GM06990 (cell line): ENCODE results near the gene DGKK.

Experiments used
- DNase-seq: peaks from one replicate; pipeline ENCODE4 v3.0.0-alpha.2; 2011; ENCODE audit not compliant: insufficient read length; ENCODE audit errors: extremely low read depth
- H3K27me3 ChIP-seq: replicated peaks from 2 replicates; pipeline ENCODE4 v1.6.0; 2011; ENCODE audit warnings: low read length; ENCODE audit not compliant: control insufficient read depth, insufficient read depth
- H3K36me3 ChIP-seq: 2 replicates; pipeline ENCODE4 v1.5.1; 2011; ENCODE audit warnings: low read length; ENCODE audit not compliant: control insufficient read depth, insufficient read depth
- H3K4me3 ChIP-seq: replicated peaks from 2 replicates; pipeline ENCODE4 v1.5.1; 2011; ENCODE audit warnings: low read depth, mild to moderate bottlenecking, control low read depth, low read length
- TF ChIP-seq, protein P1 (sequence below): IDR thresholded peaks from 2 replicates; pipeline ENCODE4 v1.5.1; 2011; ENCODE audit warnings: low read length, control low read depth, mild to moderate bottlenecking, inconsistent platforms; ENCODE audit not compliant: insufficient read depth, poor library complexity, severe bottlenecking

The DGKK gene

DNA sequence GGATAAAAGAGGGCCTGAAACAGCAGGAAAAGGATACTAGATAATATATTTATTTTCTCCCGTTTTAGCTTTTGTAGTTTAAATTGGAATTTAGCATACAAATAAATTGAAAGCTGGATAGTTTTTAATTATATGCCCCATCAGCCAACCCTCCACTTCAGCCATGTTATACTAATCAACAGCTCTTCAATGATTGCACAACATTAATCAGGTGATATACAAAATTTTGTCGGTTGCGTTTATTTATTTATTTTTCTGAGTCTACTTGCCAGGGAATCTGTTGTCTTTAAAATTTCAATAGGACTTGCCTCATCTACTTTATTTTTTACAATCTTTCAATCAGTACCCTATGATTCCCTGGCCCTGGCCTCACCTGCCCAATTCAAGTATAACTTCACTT is 12.1 kb downstream of the DGKK start:
- no peaks in the 10 kb centered on the region for H3K27me3 ChIP-seq
- TF ChIP-seq, protein P1, sequence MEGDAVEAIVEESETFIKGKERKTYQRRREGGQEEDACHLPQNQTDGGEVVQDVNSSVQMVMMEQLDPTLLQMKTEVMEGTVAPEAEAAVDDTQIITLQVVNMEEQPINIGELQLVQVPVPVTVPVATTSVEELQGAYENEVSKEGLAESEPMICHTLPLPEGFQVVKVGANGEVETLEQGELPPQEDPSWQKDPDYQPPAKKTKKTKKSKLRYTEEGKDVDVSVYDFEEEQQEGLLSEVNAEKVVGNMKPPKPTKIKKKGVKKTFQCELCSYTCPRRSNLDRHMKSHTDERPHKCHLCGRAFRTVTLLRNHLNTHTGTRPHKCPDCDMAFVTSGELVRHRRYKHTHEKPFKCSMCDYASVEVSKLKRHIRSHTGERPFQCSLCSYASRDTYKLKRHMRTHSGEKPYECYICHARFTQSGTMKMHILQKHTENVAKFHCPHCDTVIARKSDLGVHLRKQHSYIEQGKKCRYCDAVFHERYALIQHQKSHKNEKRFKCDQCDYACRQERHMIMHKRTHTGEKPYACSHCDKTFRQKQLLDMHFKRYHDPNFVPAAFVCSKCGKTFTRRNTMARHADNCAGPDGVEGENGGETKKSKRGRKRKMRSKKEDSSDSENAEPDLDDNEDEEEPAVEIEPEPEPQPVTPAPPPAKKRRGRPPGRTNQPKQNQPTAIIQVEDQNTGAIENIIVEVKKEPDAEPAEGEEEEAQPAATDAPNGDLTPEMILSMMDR = no peak
- H3K4me3 ChIP-seq = no peak overlapping the region
- no peak for DNase-seq
- H3K36me3 ChIP-seq = no peaks in the 10 kb centered on the region

DNA sequence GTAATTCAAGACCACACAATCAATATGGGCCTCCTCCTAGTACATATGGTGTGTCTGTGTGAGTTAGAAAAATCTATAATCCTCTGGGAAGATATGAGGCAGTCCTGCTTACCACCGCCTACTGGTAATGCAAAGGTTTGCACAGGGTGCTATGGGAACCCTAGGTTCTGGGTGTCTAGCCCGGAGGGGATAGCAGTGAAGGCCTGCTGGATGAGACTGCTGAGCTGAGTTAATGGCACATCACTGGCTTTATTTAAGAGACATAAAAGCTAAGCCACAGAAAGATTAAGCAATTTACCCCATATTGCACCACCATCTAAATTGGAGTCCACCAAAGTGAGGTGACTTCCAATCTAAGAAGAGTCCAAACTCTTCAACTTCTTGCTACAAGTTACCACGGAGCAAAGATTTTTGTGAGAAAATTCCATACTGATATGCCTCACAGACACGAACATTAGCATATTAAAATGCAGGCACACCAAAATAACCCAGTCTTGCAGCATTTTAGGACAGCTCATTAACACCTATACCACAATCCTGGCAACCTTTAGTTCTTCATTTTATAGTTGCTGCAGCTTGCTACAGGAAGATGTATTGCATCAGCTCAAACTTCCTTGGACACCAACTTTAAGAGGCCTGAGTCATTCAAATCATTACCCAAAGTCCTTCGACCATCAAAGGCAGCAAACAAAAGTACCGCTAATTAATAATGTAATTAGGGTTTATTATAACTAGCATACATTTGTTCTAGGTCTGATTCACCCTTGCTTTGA is 13.7 kb downstream of the DGKK start:
- no peak for DNase-seq
- Histone ChIP-seq H3K27me3 (no peaks in the 10 kb centered on the region), H3K4me3 (no peak overlapping the region), H3K36me3 (no peaks in the 10 kb centered on the region)
- TF ChIP-seq, protein P1 = peak; percentile 10

DNA sequence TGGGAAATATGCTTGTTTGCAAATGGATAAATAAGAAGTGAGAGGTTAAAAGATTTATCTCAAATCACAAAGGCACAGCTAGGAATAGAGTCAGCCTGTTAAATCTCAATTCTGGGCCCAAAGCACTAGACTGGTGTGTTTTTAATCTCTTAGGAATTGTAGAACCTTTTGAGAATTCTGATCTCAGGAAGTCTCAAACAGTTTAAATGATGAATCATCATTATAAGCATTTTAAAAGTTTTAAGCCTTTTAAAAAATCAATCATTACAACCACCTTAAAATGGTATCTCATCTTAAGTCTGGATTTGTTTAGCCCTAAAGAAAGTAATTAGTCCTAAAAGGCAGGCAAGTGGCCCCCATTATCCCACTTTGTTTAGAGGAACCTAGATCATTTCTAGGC is 17.8 kb downstream of the DGKK start:
- no peak for DNase-seq
- Histone ChIP-seq H3K4me3 (no peak overlapping the region), H3K36me3 (no peaks in the 10 kb centered on the region), H3K27me3 (no peaks in the 10 kb centered on the region)
- TF ChIP-seq, protein P1 = no peak

DNA sequence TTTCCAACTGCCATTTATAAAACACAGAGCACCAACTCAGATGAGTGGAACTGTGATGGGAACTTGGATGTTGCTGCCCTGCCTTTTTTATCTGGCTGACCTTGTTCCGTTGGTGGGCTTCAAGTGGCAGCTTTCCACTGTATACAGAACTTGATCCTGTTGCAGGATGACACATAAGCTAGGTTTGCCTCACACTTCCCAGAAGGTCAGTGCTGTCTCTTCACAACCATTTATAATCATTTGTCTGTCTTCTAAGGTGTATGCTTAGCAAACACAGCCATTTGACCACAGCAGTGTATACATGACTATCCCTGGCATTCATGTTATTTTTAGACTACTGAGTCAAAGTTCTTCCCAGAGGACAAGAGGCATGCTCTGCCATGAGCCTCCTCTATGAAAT is 20.3 kb downstream of the DGKK start:
- DNase-seq = no peak
- H3K36me3 ChIP-seq = no peaks in the 10 kb centered on the region
- TF ChIP-seq, protein P1 = no peak
- no peaks in the 10 kb centered on the region for H3K27me3 ChIP-seq
- no peak overlapping the region for H3K4me3 ChIP-seq

DNA sequence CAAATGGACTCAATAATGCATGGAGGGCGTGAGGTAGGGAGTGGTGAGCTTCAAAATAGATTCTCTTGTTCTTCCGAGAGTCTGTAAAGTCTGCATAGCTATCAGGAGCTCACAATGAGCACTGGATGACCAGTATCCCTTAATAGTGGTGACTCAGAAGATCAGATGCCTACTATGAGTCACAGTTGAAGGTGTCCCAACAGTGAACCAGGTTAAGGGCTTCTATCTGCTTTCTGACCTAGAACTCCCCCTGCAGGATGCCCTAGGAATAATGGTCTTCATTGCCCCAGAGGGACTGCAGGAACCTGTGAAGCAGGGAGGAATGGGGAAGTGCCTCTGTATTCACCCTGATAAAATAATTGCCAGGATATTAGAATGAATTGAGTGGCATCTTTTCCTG is 22.1 kb downstream of the DGKK start:
- TF ChIP-seq, protein P1 = peak; percentile 42
- H3K27me3 ChIP-seq = no peaks in the 10 kb centered on the region
- no peaks in the 10 kb centered on the region for H3K36me3 ChIP-seq
- no peak overlapping the region for H3K4me3 ChIP-seq
- DNase-seq = no peak

DNA sequence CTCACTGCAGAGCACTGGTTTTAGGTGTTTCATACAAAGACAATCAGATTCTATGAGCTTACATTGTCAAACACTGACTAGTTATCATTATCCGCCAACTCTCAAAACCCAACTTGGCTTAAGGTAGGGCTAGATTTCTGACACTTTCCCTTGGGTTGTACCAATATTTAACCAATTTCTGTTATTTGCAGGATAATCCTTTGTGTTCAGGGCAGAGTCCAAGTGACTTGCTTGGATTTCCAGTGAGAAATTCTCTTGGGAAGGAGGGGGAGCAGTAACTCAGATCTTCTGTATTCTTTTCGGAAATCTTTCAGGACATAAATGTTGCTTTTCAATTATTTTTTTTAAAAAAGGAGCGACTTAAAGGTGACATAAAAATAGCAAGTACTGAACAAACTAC is 23.1 kb downstream of the DGKK start:
- Histone ChIP-seq H3K4me3 (no peak overlapping the region), H3K27me3 (no peaks in the 10 kb centered on the region), H3K36me3 (no peaks in the 10 kb centered on the region)
- TF ChIP-seq, protein P1 = no peak
- no peak for DNase-seq
